SK-N-SH (cell line): ENCODE measurements around the gene ZNF425.

Source experiments
- EZH2phosphoT487 ChIP-seq: fragments of 200-600 bp; sonication (generic); IDR thresholded peaks from 2 replicates; pipeline ENCODE4 v1.6.1; 2017; ENCODE audit warnings: low read depth, mixed run types, mild to moderate bottlenecking, antibody characterized with exemption, moderate library complexity, borderline replicate concordance
- FOXM1 ChIP-seq: IDR thresholded peaks from 2 replicates; pipeline ENCODE4 v1.4.0; 2012; ENCODE audit warnings: low read depth, mild to moderate bottlenecking
- RAD21 ChIP-seq: IDR thresholded peaks from 2 replicates; pipeline ENCODE4 v1.6.1; 2012; ENCODE audit warnings: mild to moderate bottlenecking, low read length
- TAF1 ChIP-seq: IDR thresholded peaks from 2 replicates; pipeline ENCODE4 v1.6.1; 2012; ENCODE audit warnings: low read depth, mild to moderate bottlenecking, low read length, moderate library complexity, borderline replicate concordance
- YY1 ChIP-seq: IDR thresholded peaks from 2 replicates; pipeline ENCODE4 v1.4.0; 2012; ENCODE audit warnings: low read depth, mild to moderate bottlenecking
- TF ChIP-seq, protein P1 (sequence below): fragments of 200-600 bp; sonication (generic); IDR thresholded peaks from 2 replicates; pipeline ENCODE4 v1.6.1; 2017; ENCODE audit warnings: antibody characterized with exemption, mild to moderate bottlenecking, moderate library complexity
- TF ChIP-seq, protein P2 (sequence below): IDR thresholded peaks from 2 replicates; pipeline ENCODE4; 2012
- TF ChIP-seq, protein P3 (sequence below): IDR thresholded peaks from 2 replicates; pipeline ENCODE4 v1.4.0; 2012; ENCODE audit warnings: low read depth

DNA sequence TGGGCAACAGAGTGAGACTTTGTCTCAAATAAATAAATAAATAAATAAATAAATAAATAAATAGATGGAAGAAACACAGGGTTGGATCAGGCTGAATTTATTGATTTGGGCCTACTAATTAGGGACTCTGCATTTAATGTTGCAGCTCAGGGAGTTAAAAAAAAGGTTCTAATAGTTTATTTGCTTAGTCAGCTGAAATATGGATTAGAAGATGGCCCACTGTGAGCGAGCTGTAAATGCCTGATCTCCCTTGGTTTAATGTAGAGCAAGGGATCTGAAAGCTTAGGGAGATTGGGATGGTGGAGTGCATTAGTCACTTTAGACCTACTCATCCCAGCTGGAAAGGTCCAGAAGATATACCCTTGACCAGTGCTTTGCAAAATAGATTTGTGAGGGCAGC, 72.7 kb downstream of the ZNF425 start:
- no peak for TF ChIP-seq YY1
- TF ChIP-seq, protein P1, sequence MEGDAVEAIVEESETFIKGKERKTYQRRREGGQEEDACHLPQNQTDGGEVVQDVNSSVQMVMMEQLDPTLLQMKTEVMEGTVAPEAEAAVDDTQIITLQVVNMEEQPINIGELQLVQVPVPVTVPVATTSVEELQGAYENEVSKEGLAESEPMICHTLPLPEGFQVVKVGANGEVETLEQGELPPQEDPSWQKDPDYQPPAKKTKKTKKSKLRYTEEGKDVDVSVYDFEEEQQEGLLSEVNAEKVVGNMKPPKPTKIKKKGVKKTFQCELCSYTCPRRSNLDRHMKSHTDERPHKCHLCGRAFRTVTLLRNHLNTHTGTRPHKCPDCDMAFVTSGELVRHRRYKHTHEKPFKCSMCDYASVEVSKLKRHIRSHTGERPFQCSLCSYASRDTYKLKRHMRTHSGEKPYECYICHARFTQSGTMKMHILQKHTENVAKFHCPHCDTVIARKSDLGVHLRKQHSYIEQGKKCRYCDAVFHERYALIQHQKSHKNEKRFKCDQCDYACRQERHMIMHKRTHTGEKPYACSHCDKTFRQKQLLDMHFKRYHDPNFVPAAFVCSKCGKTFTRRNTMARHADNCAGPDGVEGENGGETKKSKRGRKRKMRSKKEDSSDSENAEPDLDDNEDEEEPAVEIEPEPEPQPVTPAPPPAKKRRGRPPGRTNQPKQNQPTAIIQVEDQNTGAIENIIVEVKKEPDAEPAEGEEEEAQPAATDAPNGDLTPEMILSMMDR, result no peak
- TF ChIP-seq RAD21, result no peak
- no peak for TF ChIP-seq TAF1
- TF ChIP-seq, protein P2, sequence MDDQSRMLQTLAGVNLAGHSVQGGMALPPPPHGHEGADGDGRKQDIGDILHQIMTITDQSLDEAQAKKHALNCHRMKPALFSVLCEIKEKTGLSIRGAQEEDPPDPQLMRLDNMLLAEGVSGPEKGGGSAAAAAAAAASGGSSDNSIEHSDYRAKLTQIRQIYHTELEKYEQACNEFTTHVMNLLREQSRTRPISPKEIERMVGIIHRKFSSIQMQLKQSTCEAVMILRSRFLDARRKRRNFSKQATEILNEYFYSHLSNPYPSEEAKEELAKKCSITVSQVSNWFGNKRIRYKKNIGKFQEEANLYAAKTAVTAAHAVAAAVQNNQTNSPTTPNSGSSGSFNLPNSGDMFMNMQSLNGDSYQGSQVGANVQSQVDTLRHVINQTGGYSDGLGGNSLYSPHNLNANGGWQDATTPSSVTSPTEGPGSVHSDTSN, result no peak
- TF ChIP-seq, protein P3, sequence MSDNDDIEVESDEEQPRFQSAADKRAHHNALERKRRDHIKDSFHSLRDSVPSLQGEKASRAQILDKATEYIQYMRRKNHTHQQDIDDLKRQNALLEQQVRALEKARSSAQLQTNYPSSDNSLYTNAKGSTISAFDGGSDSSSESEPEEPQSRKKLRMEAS, result no peak
- TF ChIP-seq FOXM1, result no peak
- no peak for TF ChIP-seq EZH2phosphoT487
